ENCODE data around the gene KCNK3. TPM values are rescaled to one million over a fixed set of nuclear protein-coding genes. Genes with fewer than 3 reads are reported as not detected.

The KCNK3 gene
- total and polyA plus RNA-seq, 10 of the 15 experiments (the other 5 are each of a cell fraction or from before 2014, with no cell fraction given) = 0.13 TPM; not detected in 9

DNA sequence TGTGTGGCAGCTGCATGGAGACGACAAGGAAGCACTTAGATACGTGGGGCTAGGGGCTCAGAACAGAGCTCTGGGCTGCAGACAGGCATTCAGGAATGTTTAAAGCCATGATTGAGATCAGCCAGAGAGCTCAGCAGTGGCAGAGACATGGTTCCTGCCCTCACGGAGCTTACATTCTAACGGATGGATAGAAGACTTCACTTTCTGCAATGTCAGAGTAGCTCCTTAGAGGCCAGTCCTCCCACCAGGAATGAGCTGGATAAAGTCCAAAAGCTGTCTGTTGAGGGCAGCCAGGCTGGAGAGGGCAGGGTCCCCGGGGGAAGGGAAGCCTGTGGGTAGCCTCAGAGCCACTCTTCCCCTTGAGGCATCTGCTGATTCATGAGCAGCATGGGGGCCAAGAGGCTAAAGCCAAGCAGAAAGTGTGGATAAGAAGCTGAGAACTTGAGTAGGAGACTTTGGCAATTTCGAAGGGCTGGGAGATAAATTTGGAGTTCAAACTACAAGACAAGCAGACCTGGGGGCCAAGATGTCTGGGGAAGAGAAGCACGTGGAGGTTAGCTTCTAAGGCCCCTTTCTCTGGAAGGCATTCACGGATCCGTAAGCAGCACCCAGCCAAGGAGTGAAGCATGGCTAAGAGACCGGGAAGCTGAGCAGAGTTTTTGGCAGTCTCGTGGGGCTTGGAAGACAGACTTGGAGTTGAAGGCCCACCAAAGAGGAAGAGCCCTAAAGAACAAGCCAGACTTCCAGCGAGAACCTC lies 41.6 kb upstream of the KCNK3 start:
- Histone ChIP-seq H3K9me3 (replicated peaks; ENCODE audit: control insufficient read depth, insufficient read depth, low read length) (no peaks in the 10 kb centered on the region), H3K4me1 (ENCODE audit: control insufficient read depth, insufficient read depth, low read length) (no peaks in the 10 kb centered on the region), H3K27me3 (replicated peaks in 1 of 2; ENCODE audit: control insufficient read depth in 2 of 2, insufficient read depth in 2 of 2, low read length in 1 of 2) (peaks cover 0 to 3% of the 10 kb centered on the region in 2 experiments; a peak in 1 of 4 replicates), H3K36me3 (ENCODE audit: control insufficient read depth in 2 of 2, insufficient read depth in 2 of 2, low read length in 1 of 2) (no peaks in the 10 kb centered on the region), H3K9ac (ENCODE audit: control insufficient read depth, insufficient read depth, low read length) (no peak overlapping the region), H3K4me3 (no peak overlapping the region), H2AFZ (ENCODE audit: control insufficient read depth, low read depth, low read length) (no peak overlapping the region), H4K20me1 (ENCODE audit: control insufficient read depth, insufficient read depth) (no peaks in the 10 kb centered on the region), H3K4me2 (ENCODE audit: control insufficient read depth, insufficient read depth) (no peak overlapping the region), H3K79me2 (ENCODE audit: control insufficient read depth, insufficient read depth, low read length) (no peaks in the 10 kb centered on the region), H3K27ac (ENCODE audit: control insufficient read depth, insufficient read depth) (no peak overlapping the region)
- FAIRE-seq = no peak
- intact Hi-C loops (cut with micrococcal nuclease; ENCODE audit: unreplicated experiment) (no loop called here), in situ Hi-C loops (cut with MboI) (no loop called here)
- ATAC-seq = no peak
- WGBS (ENCODE audit: insufficient coverage, insufficient replicate concordance, low lambda C conversion rate, missing lambda C conversion rate) = 21% methylated on average over 12 of the region's 12 CpGs
- no TSS peak for BruUV-seq (replicated peaks)
- CTCF ChIA-PET = no interaction called here
- TF ChIP-seq NFYB (IDR thresholded peaks at IDR 0.05; ENCODE audit: insufficient read depth, low read depth, low read length) (no peak), SP1 (IDR thresholded peaks at IDR 0.05; ENCODE audit: low read depth, low read length) (no peak)
- SMC1A ChIA-PET (ENCODE audit: uncharacterized antibody, unreplicated experiment) = interaction anchor here (1.1 kb wide), 1 partner anchor 9 kb away, joined by 3 read pairs; no protein-coding TSS in a partner anchor
- no peak for DNase-seq (ENCODE audit: low read depth, low spot score)
- RAD21 ChIA-PET (ENCODE audit: unreplicated experiment) = no interaction called here
- POLR2A ChIA-PET = no interaction called here

DNA sequence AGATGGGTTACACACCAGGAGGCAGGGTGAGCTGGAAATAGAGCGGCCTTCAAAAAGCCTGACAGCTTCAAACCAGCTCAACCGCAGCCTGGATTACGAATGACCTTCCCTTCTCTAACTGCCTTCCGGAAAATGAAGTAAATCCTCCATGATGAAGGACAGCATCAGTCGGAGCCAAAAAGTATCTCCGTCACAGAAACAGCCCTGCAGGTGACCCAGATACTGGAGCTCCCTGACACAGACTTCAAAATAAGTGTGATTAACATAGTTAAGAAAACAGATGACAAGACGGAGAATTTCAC lies 41.1 kb upstream of the KCNK3 start:
- RAD21 ChIA-PET (ENCODE audit: unreplicated experiment) = no interaction called here
- no peaks in the 10 kb centered on the region for H4K20me1 ChIP-seq (ENCODE audit: control insufficient read depth, insufficient read depth)
- 59% methylated on average over 7 of the region's 7 CpGs for WGBS (ENCODE audit: insufficient coverage, insufficient replicate concordance, low lambda C conversion rate, missing lambda C conversion rate)
- H3K4me2 ChIP-seq (ENCODE audit: control insufficient read depth, insufficient read depth) = no peak overlapping the region
- no peak overlapping the region for H3K27ac ChIP-seq (ENCODE audit: control insufficient read depth, insufficient read depth)
- FAIRE-seq (no peak), ATAC-seq (no peak), DNase-seq (ENCODE audit: low read depth, low spot score) (no peak)
- CTCF ChIA-PET = no interaction called here
- no peak overlapping the region for H3K9ac ChIP-seq (ENCODE audit: control insufficient read depth, insufficient read depth, low read length)
- H3K4me1 ChIP-seq (ENCODE audit: control insufficient read depth, insufficient read depth, low read length) = no peaks in the 10 kb centered on the region
- peaks cover 0 to 3% of the 10 kb centered on the region in 2 experiments; a peak in 1 of 4 replicates for H3K27me3 ChIP-seq (replicated peaks in 1 of 2; ENCODE audit: control insufficient read depth in 2 of 2, insufficient read depth in 2 of 2, low read length in 1 of 2)
- no peak overlapping the region for H3K4me3 ChIP-seq
- BruUV-seq (replicated peaks) = no TSS peak
- no peak overlapping the region for H2AFZ ChIP-seq (ENCODE audit: control insufficient read depth, low read depth, low read length)
- no peaks in the 10 kb centered on the region for H3K79me2 ChIP-seq (ENCODE audit: control insufficient read depth, insufficient read depth, low read length)
- intact Hi-C loops (cut with micrococcal nuclease; ENCODE audit: unreplicated experiment) (no loop called here), in situ Hi-C loops (cut with MboI) (no loop called here)
- no peaks in the 10 kb centered on the region for H3K36me3 ChIP-seq (ENCODE audit: control insufficient read depth in 2 of 2, insufficient read depth in 2 of 2, low read length in 1 of 2)
- SMC1A ChIA-PET (ENCODE audit: uncharacterized antibody, unreplicated experiment) = interaction anchor here (1.1 kb wide), 1 partner anchor 9 kb away, joined by 3 read pairs; no protein-coding TSS in a partner anchor
- POLR2A ChIA-PET = no interaction called here
- H3K9me3 ChIP-seq (replicated peaks; ENCODE audit: control insufficient read depth, insufficient read depth, low read length) = no peaks in the 10 kb centered on the region
- TF ChIP-seq KDM1A (IDR thresholded peaks at IDR 0.05; ENCODE audit: borderline replicate concordance) (no peak), RAD51 (IDR thresholded peaks at IDR 0.05) (no peak), POU2F2 (IDR thresholded peaks at IDR 0.05; ENCODE audit: borderline replicate concordance, low read depth, low read length) (no peak), CREM (IDR thresholded peaks at IDR 0.05; ENCODE audit: low read depth) (no peak), ZNF207 (IDR thresholded peaks at IDR 0.05; ENCODE audit: borderline replicate concordance) (no peak)
- TF ChIP-seq, protein P1, sequence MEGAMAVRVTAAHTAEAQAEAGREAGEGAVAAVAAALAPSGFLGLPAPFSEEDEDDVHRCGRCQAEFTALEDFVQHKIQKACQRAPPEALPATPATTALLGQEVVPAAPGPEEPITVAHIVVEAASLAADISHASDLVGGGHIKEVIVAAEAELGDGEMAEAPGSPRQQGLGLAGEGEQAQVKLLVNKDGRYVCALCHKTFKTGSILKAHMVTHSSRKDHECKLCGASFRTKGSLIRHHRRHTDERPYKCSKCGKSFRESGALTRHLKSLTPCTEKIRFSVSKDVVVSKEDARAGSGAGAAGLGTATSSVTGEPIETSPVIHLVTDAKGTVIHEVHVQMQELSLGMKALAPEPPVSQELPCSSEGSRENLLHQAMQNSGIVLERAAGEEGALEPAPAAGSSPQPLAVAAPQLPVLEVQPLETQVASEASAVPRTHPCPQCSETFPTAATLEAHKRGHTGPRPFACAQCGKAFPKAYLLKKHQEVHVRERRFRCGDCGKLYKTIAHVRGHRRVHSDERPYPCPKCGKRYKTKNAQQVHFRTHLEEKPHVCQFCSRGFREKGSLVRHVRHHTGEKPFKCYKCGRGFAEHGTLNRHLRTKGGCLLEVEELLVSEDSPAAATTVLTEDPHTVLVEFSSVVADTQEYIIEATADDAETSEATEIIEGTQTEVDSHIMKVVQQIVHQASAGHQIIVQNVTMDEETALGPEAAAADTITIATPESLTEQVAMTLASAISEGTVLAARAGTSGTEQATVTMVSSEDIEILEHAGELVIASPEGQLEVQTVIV (IDR thresholded peaks at IDR 0.05; ENCODE audit: borderline replicate concordance, partially characterized antibody) = no peak
- TF ChIP-seq, protein P2, sequence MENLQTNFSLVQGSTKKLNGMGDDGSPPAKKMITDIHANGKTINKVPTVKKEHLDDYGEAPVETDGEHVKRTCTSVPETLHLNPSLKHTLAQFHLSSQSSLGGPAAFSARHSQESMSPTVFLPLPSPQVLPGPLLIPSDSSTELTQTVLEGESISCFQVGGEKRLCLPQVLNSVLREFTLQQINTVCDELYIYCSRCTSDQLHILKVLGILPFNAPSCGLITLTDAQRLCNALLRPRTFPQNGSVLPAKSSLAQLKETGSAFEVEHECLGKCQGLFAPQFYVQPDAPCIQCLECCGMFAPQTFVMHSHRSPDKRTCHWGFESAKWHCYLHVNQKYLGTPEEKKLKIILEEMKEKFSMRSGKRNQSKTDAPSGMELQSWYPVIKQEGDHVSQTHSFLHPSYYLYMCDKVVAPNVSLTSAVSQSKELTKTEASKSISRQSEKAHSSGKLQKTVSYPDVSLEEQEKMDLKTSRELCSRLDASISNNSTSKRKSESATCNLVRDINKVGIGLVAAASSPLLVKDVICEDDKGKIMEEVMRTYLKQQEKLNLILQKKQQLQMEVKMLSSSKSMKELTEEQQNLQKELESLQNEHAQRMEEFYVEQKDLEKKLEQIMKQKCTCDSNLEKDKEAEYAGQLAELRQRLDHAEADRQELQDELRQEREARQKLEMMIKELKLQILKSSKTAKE (IDR thresholded peaks at IDR 0.05; ENCODE audit: low read depth, poor library complexity, severe bottlenecking) = no peak
- TF ChIP-seq, protein P3, sequence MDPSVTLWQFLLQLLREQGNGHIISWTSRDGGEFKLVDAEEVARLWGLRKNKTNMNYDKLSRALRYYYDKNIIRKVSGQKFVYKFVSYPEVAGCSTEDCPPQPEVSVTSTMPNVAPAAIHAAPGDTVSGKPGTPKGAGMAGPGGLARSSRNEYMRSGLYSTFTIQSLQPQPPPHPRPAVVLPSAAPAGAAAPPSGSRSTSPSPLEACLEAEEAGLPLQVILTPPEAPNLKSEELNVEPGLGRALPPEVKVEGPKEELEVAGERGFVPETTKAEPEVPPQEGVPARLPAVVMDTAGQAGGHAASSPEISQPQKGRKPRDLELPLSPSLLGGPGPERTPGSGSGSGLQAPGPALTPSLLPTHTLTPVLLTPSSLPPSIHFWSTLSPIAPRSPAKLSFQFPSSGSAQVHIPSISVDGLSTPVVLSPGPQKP (IDR thresholded peaks at IDR 0.05; ENCODE audit: low read depth, low read length) = no peak
